HG02840 (cell line): ENCODE data around the gene KRT28.
"Not testable (repeated sequence)": the region's sequence is repeated elsewhere in the genome, so short reads cannot be mapped to it uniquely, and the experiment has no call there.

Source experiments
- ATAC-seq: cut with Tn5 transposase; IDR thresholded peaks from one replicate; pipeline ENCODE4 v1.9.1; 2021; ENCODE audit warnings: mild to moderate bottlenecking, moderate library complexity, moderate number of reproducible peaks; ENCODE audit not compliant: unreplicated experiment, low FRiP score

Gene KRT28

DNA sequence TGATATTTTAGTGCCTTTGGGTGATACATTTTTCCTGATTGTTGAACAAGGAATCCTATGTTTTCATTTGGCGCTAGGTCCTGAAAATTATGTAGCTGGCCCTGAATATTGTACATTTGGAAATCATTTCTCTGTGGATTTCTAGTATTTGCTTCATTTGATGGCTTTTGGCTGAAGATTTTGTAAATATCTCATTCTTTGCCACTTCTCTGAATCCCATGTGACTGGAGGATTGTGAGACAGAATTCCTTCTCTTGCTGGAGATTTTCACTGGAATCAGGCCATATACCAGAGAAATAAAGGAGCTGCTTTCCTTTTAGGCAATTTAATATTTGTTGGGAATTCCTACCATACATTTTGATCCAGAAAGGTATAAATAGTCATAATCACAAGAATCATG lies 8.6 kb downstream of the KRT28 start:
- no peak for ATAC-seq

DNA sequence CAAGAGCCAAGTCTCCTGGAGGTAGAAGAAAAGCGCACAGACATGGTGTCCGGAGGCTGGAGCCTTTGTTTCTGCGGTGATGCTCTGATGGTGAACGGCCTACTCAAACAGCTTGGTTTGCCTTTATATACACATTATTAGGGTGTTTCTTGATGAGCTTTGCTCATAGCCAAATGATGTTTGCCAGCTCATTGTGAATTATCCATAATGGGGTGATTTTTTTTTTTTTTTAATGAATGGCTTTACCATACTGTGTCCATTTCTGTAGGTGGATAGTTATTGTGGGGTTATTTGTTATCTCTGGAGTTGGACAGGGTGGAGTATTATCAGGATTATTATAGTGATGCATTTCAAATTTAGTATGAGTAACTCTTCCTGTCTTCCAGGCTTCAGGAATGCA lies 17.3 kb downstream of the KRT28 start, which contains the start of gene KRT27:
Gene KRT27 (minus strand): TSS at position 101 of the 400 bp plus-strand sequence. CDS start 57 bp downstream, at position 44.
- ATAC-seq = no peak

DNA sequence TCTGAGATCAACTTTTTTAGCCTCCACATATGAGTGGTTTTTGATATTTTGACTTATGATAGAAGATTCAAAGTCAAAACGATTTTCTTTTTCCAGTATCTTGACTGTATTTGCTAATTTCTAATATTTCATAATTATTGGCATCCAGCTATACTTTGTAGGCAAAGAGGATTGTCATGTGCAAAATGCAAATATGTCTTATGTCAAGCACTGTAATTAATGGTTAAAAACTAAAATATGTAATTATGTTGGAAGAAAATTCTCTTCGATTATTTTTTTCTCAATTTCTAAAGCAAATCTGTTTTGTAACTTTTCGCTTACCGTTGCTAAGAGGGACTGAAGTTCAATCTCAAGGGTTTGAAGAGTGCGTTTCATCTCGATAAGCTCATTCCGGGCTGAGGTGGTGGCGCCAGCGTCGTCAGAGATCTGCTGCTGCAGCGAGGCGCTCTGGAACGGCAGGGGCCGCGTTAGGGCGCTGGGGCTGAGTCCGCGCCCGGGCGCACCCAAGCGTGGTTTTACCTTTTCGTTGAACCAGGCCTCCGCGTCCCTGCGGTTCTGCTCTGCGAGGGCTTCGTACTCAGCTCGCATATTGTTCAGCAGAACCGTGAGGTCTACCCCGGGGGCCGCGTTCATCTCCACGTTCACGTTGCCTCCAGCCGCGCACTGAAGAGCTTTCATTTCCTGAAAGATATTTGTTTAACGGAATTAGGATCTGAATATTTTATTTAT lies 20.4 kb downstream of the KRT28 start:
- ATAC-seq = no peak

DNA sequence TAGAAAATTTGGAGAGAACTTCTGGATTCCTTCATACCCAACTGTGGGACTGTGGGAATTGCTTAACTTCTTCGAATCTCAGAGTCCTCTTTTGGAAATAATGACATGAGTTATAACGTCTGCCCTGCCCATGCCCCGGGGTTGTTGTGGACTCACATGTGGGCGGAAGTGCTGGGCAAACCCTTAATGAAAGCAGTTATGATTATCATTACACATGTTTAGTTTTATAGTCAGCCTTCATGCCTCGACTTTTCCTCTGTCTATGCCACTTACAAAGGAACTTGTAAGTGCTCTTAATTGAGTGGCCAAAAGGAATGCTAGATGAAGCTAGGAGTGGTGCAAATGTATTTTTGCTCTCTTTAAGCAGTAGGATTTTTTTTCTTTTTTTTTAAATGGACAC lies 21.3 kb downstream of the KRT28 start:
- no peak for ATAC-seq

DNA sequence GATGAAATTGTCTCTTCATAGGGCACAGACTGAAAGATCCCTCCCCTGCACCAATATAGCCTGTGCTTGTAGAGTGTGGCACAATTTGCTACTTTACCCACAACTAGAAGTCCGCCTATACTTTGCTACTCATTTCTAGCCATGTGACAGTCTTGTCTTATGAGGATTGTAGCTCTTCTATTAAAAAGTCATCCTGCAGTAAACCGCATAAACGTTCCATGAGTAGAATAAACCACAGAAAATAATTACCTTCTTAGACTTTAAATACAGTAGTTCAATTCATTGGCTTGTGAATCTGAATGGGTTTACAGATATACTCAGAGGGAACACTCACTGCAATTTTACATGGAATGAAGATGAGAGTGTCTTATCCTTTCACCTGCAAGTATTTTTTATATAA lies 21.8 kb downstream of the KRT28 start:
- no peak for ATAC-seq

DNA sequence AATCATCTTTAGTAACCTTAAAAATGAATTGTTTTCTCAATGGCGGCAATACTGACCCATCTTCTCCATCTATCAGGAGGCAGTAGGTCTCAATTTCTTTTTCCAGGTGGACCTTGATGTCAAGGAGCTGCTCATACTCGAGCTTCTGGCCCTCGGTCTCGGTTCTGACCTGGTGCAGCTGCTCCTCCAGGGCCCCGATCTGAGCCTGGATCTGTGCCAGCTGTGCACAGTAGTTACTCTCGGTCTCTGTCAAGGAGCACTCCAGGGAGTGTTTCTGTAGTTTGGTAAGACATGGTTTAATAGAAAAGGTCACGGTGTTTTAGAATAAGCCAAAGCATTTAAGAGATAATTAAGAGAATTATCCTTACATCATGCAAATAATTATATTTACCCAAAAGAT lies 22.3 kb downstream of the KRT28 start:
- no peak for ATAC-seq

DNA sequence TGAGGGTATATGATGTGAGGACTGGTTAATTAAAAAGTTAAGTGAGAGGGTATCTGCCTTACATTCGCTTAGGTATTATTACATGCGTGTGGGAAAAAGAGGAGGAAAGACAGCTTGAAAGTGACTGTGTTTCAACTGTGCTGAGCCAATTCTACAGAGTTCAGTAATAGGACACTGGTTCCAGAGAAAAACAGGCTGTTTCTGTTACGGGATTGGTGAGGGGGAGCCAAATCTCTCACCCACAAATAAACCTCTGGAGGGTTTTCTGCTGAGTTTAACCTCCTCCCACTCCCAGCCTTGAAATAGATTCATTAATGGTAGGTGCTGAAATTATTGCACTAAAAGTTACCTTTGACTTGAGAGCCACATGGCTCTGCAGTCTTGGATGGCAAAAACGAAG lies 23.8 kb downstream of the KRT28 start:
- no peak for ATAC-seq

DNA sequence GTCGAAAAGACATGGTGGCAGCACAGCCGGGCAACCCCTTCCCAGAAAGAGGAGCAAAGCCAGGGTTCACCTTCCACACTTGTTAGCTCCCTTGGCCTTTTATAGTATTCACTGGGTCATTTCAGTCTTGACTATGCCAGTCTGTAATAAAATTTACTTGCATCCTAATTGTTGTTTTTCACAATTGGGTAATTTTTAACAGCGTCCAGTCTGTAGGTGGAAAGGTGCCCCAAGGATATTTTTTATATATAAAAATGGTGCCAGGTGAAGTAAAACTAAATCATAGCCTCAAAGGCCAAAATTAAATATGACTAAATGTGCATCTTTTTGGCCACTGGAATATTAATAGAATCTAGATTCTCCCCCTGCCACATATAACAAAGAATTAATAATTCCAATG lies 27.7 kb downstream of the KRT28 start, which contains the start of gene KRT26:
Gene KRT26 (minus strand): TSS at position 101 of the 400 bp plus-strand sequence. CDS start 88 bp downstream, at position 13.
- ATAC-seq = no peak

DNA sequence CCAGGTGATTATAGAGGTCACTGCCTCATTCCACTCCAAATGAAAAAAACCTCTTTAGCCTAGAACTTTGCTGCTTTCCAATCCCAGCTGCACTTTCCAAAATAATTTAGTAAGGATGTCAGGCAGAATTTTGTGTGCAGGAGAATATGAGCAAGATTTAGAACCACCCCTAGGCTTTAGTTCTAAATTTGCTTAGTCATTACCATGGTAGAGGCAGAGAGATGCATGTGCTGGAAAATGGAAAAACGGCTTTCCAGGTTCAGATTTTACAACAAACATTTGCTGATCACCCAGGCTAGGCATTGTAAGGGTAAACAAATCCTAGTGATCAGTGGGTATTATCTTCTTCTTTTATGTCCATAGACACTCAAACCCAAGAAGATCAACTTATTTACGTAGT lies 34.1 kb downstream of the KRT28 start:
- no peak for ATAC-seq

DNA sequence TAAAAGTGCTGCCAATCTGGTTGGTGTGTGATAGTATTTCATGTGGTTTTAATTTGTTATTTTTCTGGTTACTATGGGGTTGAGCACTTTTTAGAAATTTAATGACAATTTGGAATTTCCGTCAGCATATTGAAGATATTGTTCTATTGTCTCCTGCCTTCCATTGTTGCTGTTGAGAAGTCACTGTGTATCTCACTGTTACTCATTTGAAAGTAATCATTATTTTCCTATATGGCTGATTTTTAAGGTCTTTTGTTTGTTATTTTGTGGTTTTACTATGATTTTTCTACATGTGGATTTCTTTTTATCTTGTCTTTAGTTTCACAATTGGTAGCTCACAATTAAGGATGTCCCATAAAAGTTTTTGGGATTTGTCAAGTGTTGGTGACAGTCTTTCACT lies 36.0 kb downstream of the KRT28 start:
- no peak for ATAC-seq

DNA sequence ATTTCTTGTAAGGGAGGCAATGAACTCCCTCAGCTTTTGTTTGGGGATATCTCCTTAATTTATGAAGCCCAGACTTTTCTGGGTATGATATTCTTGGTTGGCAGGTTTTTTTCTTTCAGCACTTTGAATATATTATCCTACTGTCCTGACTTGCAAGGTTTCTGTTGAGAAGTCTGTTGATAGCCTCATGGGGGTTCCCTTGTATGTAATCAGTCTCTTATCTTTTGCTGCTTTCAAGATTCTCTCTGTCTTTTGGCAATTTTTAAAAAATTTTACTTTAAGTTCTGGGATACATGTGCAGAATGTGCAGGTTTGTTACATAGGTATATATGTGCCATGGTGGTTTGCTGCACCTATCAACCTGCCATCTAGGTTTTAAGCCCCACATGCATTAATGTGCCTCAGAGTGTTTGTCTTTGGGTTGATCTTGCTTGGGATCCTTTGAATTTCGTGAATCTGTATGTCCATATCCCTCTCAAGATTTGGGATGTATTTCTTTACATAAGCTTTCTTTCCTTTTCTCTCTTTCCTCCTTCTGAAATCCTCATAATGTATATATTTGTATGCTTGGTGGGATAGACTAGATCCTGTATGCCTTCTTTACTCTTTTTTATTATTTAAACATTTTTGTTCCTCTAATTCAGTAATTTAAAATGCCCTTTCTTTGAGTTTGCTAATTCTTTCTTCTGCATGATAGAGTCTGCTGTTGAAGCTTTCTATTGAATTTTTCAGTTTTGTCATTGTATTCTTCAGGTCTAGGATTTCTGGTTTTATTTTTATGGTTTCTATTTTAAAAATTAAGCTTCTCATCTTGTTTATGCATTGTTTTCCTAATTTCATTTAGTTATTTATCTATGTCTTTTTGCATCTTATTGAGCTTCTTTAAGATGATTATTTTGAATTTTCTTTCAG lies 39.4 kb downstream of the KRT28 start:
- ATAC-seq = no peak

DNA sequence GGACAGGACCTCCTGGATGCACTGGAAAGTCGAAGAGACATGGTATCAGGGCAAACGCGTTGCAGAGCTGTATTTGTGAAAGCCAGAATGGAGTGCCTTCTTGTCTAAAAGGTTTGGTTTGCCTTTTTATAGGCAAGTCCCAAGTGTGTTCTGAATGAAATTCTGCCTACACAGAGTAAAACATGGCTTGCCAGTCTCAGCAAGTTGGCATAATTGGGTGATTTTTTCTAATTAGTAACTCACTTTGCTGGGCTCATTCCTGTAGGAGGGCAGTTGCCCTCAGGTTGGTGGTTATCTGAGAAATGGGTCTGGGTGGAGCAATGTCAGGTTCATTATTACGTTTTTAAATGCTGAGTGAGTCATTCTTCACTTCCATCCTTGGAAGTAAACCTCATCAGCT lies 44.5 kb downstream of the KRT28 start, which contains the start of gene KRT25:
Gene KRT25 (minus strand): TSS at position 101 of the 400 bp plus-strand sequence. CDS start 60 bp downstream, at position 41.
- no peak for ATAC-seq

DNA sequence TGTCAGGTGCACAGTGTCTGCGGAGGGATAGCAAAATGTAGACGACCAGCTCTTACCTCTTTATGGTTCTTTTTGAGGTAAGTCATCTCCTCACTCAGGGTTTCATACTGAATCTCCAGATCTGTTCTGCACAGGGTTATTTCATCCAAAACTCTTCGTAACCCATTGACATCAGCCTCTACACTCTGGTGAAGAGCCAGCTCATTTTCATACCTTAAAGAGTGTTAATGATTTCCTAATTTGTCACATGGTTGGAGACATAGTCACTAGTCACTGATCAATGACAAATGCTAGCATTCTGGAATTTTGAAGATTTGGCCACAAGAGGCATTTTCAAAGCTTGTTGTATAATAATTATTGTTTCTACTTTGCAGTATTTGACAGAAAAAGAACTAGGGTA lies 46.0 kb downstream of the KRT28 start:
- ATAC-seq = no peak

DNA sequence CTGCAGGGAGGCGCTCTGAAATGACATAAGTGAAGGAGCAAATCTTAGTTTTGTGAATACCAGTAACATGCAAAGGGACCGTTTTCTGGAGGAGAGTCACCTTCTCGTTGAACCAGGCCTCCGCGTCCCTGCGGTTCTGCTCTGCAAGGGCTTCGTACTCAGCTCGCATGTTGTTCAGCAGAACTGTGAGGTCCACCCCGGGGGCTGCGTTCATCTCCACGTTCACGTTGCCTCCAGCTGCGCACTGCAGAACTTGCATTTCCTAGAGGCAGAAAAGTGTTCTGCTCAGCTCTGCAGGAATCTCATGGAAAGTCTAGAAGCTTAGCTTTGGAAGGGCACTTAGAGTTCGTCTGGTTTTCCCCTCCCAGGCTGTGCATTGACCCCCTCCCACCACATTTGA lies 48.7 kb downstream of the KRT28 start:
- ATAC-seq = no peak

DNA sequence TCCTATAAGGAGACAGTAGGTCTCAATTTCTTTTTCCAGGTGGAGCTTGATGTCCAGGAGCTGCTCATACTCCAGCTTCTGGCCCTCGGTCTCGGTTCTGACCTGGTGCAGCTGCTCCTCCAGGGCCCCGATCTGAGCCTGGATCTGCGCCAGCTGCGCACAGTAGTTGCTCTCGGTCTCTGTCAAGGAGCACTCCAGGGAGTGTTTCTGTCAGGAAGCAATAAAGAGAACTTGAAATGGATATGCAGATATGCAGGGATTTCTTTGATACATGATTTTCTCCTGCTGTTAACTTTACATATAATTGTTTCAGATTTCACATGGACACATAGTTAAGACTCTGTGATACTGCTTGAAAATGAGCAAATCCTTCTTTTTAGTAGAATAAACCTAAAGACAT lies 49.4 kb downstream of the KRT28 start:
- no peak for ATAC-seq

DNA sequence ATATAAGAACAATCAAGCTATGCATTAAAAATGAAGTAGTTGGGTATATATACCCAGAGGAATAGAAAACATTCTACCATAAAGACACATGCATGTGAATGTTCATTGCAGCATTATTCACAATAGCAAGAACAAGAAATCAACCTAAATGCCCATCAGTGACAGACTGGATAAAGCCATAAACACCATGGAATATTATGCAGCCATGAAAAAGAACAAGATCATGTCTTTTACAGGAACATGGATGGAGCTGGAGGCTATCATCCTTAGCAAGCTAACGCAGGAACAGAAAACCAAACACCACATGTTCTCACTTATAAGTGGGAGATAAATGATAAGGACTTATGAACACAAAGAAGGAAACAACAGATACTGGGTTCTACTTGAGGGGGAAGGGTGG lies 51.1 kb downstream of the KRT28 start:
- ATAC-seq = not testable (repeated sequence)
